ENCODE results near the gene OR2L13. TPM values are rescaled to one million over a fixed set of nuclear protein-coding genes. Genes with fewer than 3 reads are reported as not detected.

OR2L13 gene
- total RNA-seq, 1 donor from 2014 or later, result not detected

GRCh38 chr1:248102847-248103246, 7.9 kb downstream of the OR2L13 start:
- Mint-ChIP-seq H3K36me3 (ENCODE audit: low read depth, unreplicated experiment) (no peaks in the 10 kb centered on the region), H3K9me3 (ENCODE audit: unreplicated experiment) (peaks cover 27% of the 10 kb centered on the region), H3K4me3 (ENCODE audit: unreplicated experiment) (no peak overlapping the region), H3K4me1 (ENCODE audit: unreplicated experiment) (no peaks in the 10 kb centered on the region), H3K27ac (ENCODE audit: unreplicated experiment) (no peak overlapping the region), H3K27me3 (ENCODE audit: unreplicated experiment) (no peaks in the 10 kb centered on the region)
- no peak for DNase-seq (ENCODE audit: low spot score)
- no peak for TF ChIP-seq CTCF (IDR thresholded peaks at IDR 0.05; ENCODE audit: unreplicated experiment)

DNA sequence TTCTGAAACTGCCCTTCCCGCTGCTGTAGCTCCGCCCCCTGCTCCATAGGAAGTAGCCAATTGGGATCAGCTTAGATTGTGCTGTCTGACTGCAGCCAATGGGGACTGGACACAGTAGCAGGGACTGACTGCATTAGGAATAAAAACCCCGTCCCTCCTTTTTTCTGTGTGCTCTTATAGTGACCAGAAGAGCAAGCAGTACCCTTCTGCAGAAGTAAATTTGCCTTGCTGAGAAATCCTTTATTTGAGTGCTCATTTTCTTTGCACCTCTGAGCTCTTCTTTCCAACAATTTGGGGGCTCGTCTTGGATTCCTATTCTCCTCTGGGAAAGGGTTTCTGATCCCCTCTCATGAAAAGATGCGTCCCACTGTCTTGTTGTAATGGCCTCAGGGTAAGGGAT, 16.2 kb downstream of the OR2L13 start:
- TF ChIP-seq CTCF (IDR thresholded peaks at IDR 0.05; ENCODE audit: unreplicated experiment), result no peak
- H3K27ac Mint-ChIP-seq (ENCODE audit: unreplicated experiment), result no peak overlapping the region
- no peak overlapping the region for H3K4me3 Mint-ChIP-seq (ENCODE audit: unreplicated experiment)
- DNase-seq (ENCODE audit: low spot score), result no peak
- H3K9me3 Mint-ChIP-seq (ENCODE audit: unreplicated experiment), result peaks cover 39% of the 10 kb centered on the region
- no peaks in the 10 kb centered on the region for H3K4me1 Mint-ChIP-seq (ENCODE audit: unreplicated experiment)
- peaks cover 10% of the 10 kb centered on the region for H3K36me3 Mint-ChIP-seq (ENCODE audit: low read depth, unreplicated experiment)
- no peaks in the 10 kb centered on the region for H3K27me3 Mint-ChIP-seq (ENCODE audit: unreplicated experiment)

GRCh38 chr1:248114890-248115289, 19.9 kb downstream of the OR2L13 start:
- Mint-ChIP-seq H3K4me1 (ENCODE audit: unreplicated experiment) (no peaks in the 10 kb centered on the region), H3K9me3 (ENCODE audit: unreplicated experiment) (peaks cover 30% of the 10 kb centered on the region), H3K4me3 (ENCODE audit: unreplicated experiment) (no peak overlapping the region), H3K36me3 (ENCODE audit: low read depth, unreplicated experiment) (peaks cover 10% of the 10 kb centered on the region), H3K27ac (ENCODE audit: unreplicated experiment) (no peak overlapping the region), H3K27me3 (ENCODE audit: unreplicated experiment) (no peaks in the 10 kb centered on the region)
- DNase-seq (ENCODE audit: low spot score), result no peak
- no peak for TF ChIP-seq CTCF (IDR thresholded peaks at IDR 0.05; ENCODE audit: unreplicated experiment)

GRCh38 chr1:248127653-248128052, 32.7 kb downstream of the OR2L13 start:
- DNase-seq (ENCODE audit: low spot score), result no peak
- H3K36me3 Mint-ChIP-seq (ENCODE audit: low read depth, unreplicated experiment), result peaks cover 3% of the 10 kb centered on the region
- H3K27ac Mint-ChIP-seq (ENCODE audit: unreplicated experiment), result no peak overlapping the region
- no peak for TF ChIP-seq CTCF (IDR thresholded peaks at IDR 0.05; ENCODE audit: unreplicated experiment)
- H3K9me3 Mint-ChIP-seq (ENCODE audit: unreplicated experiment), result peaks cover 45% of the 10 kb centered on the region
- no peak overlapping the region for H3K4me3 Mint-ChIP-seq (ENCODE audit: unreplicated experiment)
- no peaks in the 10 kb centered on the region for H3K27me3 Mint-ChIP-seq (ENCODE audit: unreplicated experiment)
- no peaks in the 10 kb centered on the region for H3K4me1 Mint-ChIP-seq (ENCODE audit: unreplicated experiment)

DNA sequence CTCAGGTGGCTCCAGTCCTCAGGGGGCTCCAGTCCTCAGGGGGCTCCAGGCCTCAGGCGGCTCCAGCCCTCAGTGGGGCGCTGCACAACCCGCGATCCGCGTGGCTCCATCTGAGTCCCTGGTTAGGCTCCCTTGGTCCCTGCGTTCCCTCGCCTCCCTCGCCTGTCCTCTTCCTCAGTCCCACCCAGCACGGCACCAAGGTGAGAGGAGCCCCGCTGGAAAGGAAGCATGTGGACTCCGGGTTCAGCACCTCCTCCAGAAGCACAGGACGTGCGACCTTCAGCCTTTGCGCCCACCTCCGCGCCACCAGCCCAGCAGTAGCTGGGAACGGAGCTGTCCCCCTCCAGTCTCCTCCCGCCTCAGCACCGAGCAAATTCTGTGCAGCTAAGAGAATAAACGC, 41.8 kb downstream of the OR2L13 start:
- peaks cover 27% of the 10 kb centered on the region for H3K9me3 Mint-ChIP-seq (ENCODE audit: unreplicated experiment)
- H3K4me1 Mint-ChIP-seq (ENCODE audit: unreplicated experiment), result no peaks in the 10 kb centered on the region
- no peak for DNase-seq (ENCODE audit: low spot score)
- H3K36me3 Mint-ChIP-seq (ENCODE audit: low read depth, unreplicated experiment), result no peaks in the 10 kb centered on the region
- no peak overlapping the region for H3K27ac Mint-ChIP-seq (ENCODE audit: unreplicated experiment)
- no peak for TF ChIP-seq CTCF (IDR thresholded peaks at IDR 0.05; ENCODE audit: unreplicated experiment)
- no peak overlapping the region for H3K4me3 Mint-ChIP-seq (ENCODE audit: unreplicated experiment)
- H3K27me3 Mint-ChIP-seq (ENCODE audit: unreplicated experiment), result peaks cover 5% of the 10 kb centered on the region

Data from endothelial cell (in vitro differentiated cells).